GM12801 (cell line): ENCODE measurements around the gene RGS6.

ENCODE experiments used
- CTCF ChIP-seq: IDR thresholded peaks from one replicate; pipeline ENCODE4 v1.5.1; 2011; ENCODE audit warnings: control low read depth; ENCODE audit not compliant: insufficient read length; ENCODE audit errors: extremely low read depth

The RGS6 gene

GRCh38 chr14:72574715-72575114 is 642.5 kb downstream of the RGS6 start:
- no peak for TF ChIP-seq CTCF

GRCh38 chr14:72576258-72576657 is 644.0 kb downstream of the RGS6 start:
- TF ChIP-seq CTCF = no peak

GRCh38 chr14:72577521-72577920 is 645.3 kb downstream of the RGS6 start:
- TF ChIP-seq CTCF = no peak

- no peak for TF ChIP-seq CTCF
These were observed 646.3 kb downstream of the RGS6 start for GRCh38 chr14:72578514-72578913.

GRCh38 chr14:72582582-72582981 is 650.4 kb downstream of the RGS6 start:
- TF ChIP-seq CTCF = no peak

GRCh38 chr14:72583316-72584272 is 651.4 kb downstream of the RGS6 start:
- no peak for TF ChIP-seq CTCF

GRCh38 chr14:72588521-72588920 is 656.3 kb downstream of the RGS6 start:
- TF ChIP-seq CTCF = no peak
